ENCODE results near the gene FAIM2.

- TF ChIP-seq SAP30 (IDR thresholded peaks at IDR 0.05; ENCODE audit: borderline replicate concordance, insufficient read depth, low read depth, low read length, poor library complexity, severe bottlenecking) (no peak), GTF2F1 (IDR thresholded peaks at IDR 0.05; ENCODE audit: low read depth, low read length) (no peak), ZEB2 (IDR thresholded peaks at IDR 0.05) (no peak), JUND (IDR thresholded peaks at IDR 0.05; ENCODE audit: borderline replicate concordance, low read depth, low read length) (no peak), JUND (tag; IDR thresholded peaks at IDR 0.05; ENCODE audit: borderline replicate concordance, low read depth, low read length) (no peak), CTCF (IDR thresholded peaks at IDR 0.05 in 2 of 3, conservative IDR thresholded peaks at IDR 0.05 in 1 of 3; ENCODE audit: insufficient read depth in 2 of 3, low read depth in 1 of 3, low read length in 3 of 3) (no peak), PRDM10 (IDR thresholded peaks at IDR 0.05; ENCODE audit: partially characterized antibody) (no peak), YY1 (IDR thresholded peaks at IDR 0.05; ENCODE audit: borderline replicate concordance in 1 of 3, control insufficient read depth in 1 of 3, extremely low read depth in 1 of 3, insufficient read depth in 3 of 3, insufficient read length in 1 of 3, insufficient replicate concordance in 2 of 3, low read depth in 1 of 3, low read length in 2 of 3) (no peak), ZNF655 (CRISPR knock-in tag; IDR thresholded peaks at IDR 0.05) (no peak), MLX (CRISPR knock-in tag; conservative IDR thresholded peaks at IDR 0.05) (no peak)
Observed at GRCh38 chr12:49827051-49827400, 76.7 kb downstream of the FAIM2 start.
